VCaP (cell line): ENCODE data around the gene RPS5.
A peak's percentile ranks its signal among the peaks of the same experiment; 100 is the strongest.

Source experiments
- H3K27ac ChIP-seq: fragments of 450-650 bp; 2 replicates; pipeline ENCODE4 v1.5.1; 2017
- CTCF ChIP-seq: fragments of 450-650 bp; conservative IDR thresholded peaks from 2 replicates; pipeline ENCODE4 v1.5.1; 2017; ENCODE audit warnings: mild to moderate bottlenecking, moderate library complexity

The RPS5 gene

GRCh38 chr19:58385313-58385890 lies 1.7 kb upstream of the RPS5 start:
- no peak for TF ChIP-seq CTCF

GRCh38 chr19:58385891-58386575 lies 1.0 kb upstream of the RPS5 start:
- peak overlapping the region; percentile 100 for H3K27ac ChIP-seq
- TF ChIP-seq CTCF, result no peak

More at GRCh38 chr19:58385313-58385890, 1.7 kb upstream of the RPS5 start:
- peak overlapping the region; percentile 100 for H3K27ac ChIP-seq

GRCh38 chr19:58387338-58388174 lies 487 bp downstream of the RPS5 start:
- TF ChIP-seq CTCF, result 0 out of 2 replicates have a peak, but pooled peaks have one; percentile 7
- H3K27ac ChIP-seq, result peak overlapping the region; percentile 100

GRCh38 chr19:58388175-58388526 lies 1.1 kb downstream of the RPS5 start:
- TF ChIP-seq CTCF, result no peak
- peak overlapping the region; percentile 100 for H3K27ac ChIP-seq

- no peak overlapping the region; the same call in 1 of the 2 replicates for H3K27ac ChIP-seq
These were observed 6.1 kb downstream of the RPS5 start for GRCh38 chr19:58392945-58393724.

GRCh38 chr19:58393725-58394033 lies 6.6 kb downstream of the RPS5 start:
- no peak for TF ChIP-seq CTCF
- no peak overlapping the region; the same call in 1 of the 2 replicates for H3K27ac ChIP-seq

More at GRCh38 chr19:58392945-58393724, 6.1 kb downstream of the RPS5 start:
- no peak for TF ChIP-seq CTCF
